CMK (cell line): ENCODE results near the gene BLTP1.

Experiments used
- DNase-seq: peaks from one replicate; pipeline ENCODE4 v3.0.0-alpha.2; 2010; ENCODE audit warnings: low read depth

Gene BLTP1

DNA sequence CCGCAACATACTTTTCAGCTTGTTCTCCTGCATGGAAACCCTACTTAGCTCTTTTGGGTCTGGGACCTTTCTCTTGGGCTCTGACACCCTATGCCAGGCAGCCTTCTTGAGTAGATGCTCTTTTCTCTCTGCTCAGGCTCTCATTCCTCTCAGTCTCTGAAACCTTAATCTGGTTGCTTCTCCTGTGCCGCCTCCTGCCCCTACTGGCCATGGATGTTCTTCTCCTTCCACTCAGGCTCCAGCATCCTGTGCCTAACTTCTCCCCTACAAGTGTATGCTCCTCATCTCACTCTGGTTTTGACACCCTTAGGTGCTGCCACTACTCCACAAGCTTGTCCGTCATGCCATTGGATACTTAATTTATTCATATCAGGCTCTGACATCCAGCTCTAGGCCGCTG is 15.2 kb downstream of the BLTP1 start:
- DNase-seq = no peak

- no peak for DNase-seq
These were observed 18.6 kb downstream of the BLTP1 start for GRCh38 chr4:122170775-122171174.

- DNase-seq = no peak
These were observed 19.2 kb downstream of the BLTP1 start for GRCh38 chr4:122171323-122171722.

DNA sequence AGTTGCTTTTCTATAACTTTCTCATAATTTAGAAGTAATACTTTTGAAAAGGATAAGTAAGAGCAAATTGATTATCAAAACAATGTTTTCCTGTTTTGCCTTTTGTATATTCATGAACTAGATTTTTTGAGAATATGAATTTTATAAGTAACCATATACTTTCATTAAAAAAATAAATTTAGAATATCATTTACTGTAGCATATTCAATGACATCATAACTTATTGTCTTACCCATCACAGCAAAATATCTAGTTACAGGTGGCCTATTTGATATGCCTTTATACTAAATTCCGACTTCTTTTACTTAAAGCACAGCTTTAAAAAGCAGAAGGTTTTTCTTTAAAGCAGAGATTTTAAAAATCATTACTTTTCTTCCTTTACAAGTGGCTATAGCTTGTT is 20.1 kb downstream of the BLTP1 start:
- no peak for DNase-seq

DNA sequence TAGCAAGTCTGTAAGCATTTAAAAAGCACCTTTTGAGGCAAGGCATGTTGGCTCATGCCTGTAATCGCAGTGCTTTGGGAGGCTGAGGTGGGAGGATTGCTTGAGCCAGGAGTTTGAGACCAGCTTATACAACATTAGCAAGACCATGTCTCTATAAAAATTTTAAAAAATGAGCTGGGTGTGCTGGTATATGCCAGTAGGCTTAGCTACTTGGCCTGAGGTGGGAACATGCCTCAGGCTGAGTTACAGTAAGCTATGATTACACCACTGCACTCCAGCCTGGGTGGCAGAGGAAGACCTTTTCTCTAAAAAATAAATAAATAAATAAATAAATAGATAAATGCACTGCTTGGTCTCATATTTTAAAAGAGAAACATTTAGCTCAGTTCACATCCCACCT is 26.8 kb downstream of the BLTP1 start:
- no peak for DNase-seq

DNA sequence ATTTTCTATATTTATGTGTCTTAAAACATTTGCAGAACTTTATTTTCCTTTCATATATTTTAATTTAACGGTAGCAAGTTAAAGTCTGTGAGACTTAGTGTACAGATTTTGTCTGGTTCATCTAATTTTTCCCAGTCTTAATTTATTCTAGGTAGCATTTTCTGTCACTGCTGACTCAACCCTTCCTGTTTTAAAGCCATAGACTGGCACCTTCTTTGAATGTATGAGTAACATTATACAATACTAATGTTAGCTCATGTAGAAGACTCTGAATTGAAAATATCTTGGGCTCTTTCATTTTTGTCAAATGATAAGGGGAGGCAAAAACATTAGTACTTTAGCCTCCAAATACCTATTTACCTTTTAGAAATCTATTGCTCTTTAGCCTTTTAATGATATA is 43.6 kb downstream of the BLTP1 start:
- no peak for DNase-seq
